Tibial artery (tissue), 4 donors: Measurements from ENCODE around the gene SPIB.
A peak's percentile ranks its signal among the peaks of the same experiment; 100 is the strongest.

Source experiments
- DNase-seq, 2 donors: peaks; one replicate each; pipeline ENCODE4 v3.0.0-alpha.2; 2019
- H3K27ac ChIP-seq, 2 donors: fragments of 200-600 bp; sonication (generic) in 1 of 2; 1 replicate in 1 of 2; 2 replicates in 1 of 2; pipeline ENCODE4 v1.5.1; 2018 to 2019; ENCODE audit warnings: mild to moderate bottlenecking in 1 of 2
- H3K27me3 ChIP-seq, 2 donors: fragments of 200-600 bp; sonication (generic) in 1 of 2; one replicate each; pipeline versions ENCODE4 v1.5.1 to v1.6.0; 2016 to 2019
- H3K36me3 ChIP-seq, 3 donors: fragments of 200-600 bp; sonication (generic) in 2 of 3; one replicate each; pipeline ENCODE4 v1.5.1; 2016 to 2019; ENCODE audit warnings: mild to moderate bottlenecking in 2 of 3
- H3K4me1 ChIP-seq, 4 donors: fragments of 200-600 bp; sonication (generic) in 2 of 4; 1 replicate in 3 of 4; 2 replicates in 1 of 4; pipeline ENCODE4 v1.5.1; 2016 to 2019
- H3K4me3 ChIP-seq, 2 donors: fragments of 200-600 bp; sonication (generic) in 1 of 2; 1 replicate in 1 of 2; 2 replicates in 1 of 2; pipeline ENCODE4 v1.5.1; 2018 to 2019; ENCODE audit warnings: mild to moderate bottlenecking in 2 of 2
- H3K9me3 ChIP-seq, 3 donors: fragments of 200-600 bp; sonication (generic) in 1 of 3; one replicate each; pipeline ENCODE4 v1.5.1; 2016 to 2019
- intact Hi-C: fragments of 100-400 bp; cut with DNase I; formaldehyde crosslinking; loops from one replicate; pipeline ENCODE4 v1.15.0; 2023; ENCODE audit warnings: low total_unique reads
- TF ChIP-seq, protein P1 (sequence below), 2 experiments: fragments of 200-600 bp in 1 of 2; fragments of 450-650 bp in 1 of 2; IDR thresholded peaks; one replicate each; pipeline ENCODE4 v1.5.1; 2017 to 2019; ENCODE audit warnings: antibody characterized with exemption in 2 of 2, mild to moderate bottlenecking in 1 of 2, moderate library complexity in 1 of 2

SPIB gene

DNA sequence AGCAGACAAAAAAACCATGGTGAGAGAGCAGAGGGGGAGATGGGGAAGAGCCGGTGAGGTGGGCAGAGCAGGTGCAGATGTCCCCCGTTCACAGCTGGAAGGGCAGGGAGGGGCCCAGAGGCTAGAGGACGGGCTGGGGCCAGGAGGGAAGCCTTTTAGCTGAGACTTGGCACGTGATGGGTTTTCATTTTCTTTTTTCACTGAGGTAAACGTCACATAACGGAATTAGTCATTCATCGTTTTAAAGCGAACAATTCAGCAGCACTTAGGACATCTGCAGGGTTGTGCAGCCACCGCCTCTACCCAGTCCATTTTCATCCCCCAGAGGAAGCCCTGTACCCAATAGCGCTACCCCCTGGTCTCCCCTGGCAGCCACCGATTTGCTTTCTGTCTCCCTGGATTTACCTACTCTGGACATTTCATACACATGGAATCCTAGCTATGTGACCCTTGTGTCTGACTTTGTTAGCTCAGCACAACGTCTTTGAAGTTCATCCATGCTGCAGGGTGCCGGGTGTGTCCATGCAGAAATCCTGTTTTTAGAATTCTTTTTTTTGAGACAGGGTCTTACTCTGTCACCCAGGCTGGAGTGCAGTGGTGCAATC, 41.5 kb downstream of the SPIB start:
- intact Hi-C loops = no loop called here
- no peak overlapping the region for H3K27ac ChIP-seq
- no peaks in the 10 kb centered on the region for H3K4me1 ChIP-seq
- peaks cover 0 to 82% of the 10 kb centered on the region in 2 donors for H3K27me3 ChIP-seq
- H3K9me3 ChIP-seq = no peaks in the 10 kb centered on the region
- TF ChIP-seq, protein P1, sequence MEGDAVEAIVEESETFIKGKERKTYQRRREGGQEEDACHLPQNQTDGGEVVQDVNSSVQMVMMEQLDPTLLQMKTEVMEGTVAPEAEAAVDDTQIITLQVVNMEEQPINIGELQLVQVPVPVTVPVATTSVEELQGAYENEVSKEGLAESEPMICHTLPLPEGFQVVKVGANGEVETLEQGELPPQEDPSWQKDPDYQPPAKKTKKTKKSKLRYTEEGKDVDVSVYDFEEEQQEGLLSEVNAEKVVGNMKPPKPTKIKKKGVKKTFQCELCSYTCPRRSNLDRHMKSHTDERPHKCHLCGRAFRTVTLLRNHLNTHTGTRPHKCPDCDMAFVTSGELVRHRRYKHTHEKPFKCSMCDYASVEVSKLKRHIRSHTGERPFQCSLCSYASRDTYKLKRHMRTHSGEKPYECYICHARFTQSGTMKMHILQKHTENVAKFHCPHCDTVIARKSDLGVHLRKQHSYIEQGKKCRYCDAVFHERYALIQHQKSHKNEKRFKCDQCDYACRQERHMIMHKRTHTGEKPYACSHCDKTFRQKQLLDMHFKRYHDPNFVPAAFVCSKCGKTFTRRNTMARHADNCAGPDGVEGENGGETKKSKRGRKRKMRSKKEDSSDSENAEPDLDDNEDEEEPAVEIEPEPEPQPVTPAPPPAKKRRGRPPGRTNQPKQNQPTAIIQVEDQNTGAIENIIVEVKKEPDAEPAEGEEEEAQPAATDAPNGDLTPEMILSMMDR (IDR thresholded peaks at IDR 0.05) = no peak
- H3K36me3 ChIP-seq = no peaks in the 10 kb centered on the region
- DNase-seq = no peak
- H3K4me3 ChIP-seq = no peak overlapping the region

DNA sequence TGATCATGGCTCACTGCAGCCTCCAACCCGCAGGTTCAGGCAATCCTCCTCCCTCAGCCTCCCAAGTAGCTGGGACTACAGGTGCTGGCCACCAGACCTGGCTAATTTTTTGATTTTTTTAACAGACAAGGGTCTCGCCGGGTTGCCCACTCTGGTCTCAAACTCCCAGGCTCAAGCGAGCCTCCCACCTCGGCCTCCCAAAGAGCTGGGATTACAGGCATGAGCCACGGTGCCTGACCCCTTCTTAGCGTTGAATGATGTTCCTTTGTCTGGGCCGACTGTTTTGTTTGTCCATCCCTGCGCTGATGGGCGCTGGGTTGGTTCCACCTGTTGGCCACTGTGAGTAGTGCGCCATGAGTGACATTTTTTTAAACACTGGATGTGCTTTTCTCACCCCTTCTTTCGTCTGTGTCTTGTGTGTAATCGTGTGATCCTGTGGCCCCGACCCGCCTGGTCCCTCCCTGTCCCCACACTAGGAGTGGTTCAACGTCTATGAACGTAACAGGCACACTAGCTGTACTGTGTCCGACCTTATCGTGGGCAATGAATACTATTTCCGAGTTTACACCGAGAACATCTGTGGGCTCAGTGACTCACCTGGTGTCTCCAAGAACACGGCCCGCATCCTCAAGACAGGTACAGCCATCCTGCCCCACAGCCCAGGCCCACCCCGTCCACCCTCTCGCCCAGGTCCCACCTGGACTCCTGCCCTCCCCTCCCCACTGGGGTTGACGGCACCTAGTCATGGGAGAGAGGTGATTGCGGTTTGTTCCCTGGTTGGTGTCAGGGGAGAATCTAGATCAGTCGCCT, 42.5 kb downstream of the SPIB start:
- Histone ChIP-seq H3K27me3 (peaks cover 0 to 88% of the 10 kb centered on the region in 2 donors), H3K4me3 (no peak overlapping the region), H3K9me3 (no peaks in the 10 kb centered on the region), H3K4me1 (no peaks in the 10 kb centered on the region), H3K36me3 (no peaks in the 10 kb centered on the region), H3K27ac (no peak overlapping the region)
- TF ChIP-seq, protein P1 (IDR thresholded peaks at IDR 0.05) = peak; percentile 58 to 66
- peak in 1 of 2 donors; percentile 58 for DNase-seq
- intact Hi-C loops = no loop called here

DNA sequence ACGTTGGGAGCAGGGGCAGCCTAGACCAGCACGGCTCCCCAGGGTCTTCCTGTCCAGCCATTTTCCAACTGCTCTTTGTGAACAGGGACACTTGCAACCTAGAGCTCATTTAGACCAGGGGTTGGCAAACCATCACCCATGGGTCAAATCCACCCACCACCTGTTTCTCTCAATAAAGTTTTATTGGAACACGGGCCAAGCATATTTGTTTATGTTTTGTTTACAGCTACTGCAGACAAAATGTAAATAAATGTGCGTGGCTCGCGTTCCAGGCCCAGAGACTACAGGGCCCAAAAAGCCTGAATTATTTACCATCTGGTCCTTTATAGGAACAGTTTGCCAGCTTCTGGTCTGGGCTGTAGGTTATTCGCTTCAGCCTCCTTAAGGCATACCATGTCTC, 44.2 kb downstream of the SPIB start:
- Histone ChIP-seq H3K4me1 (no peaks in the 10 kb centered on the region), H3K27ac (no peak overlapping the region), H3K9me3 (no peaks in the 10 kb centered on the region), H3K36me3 (no peaks in the 10 kb centered on the region), H3K4me3 (no peak overlapping the region), H3K27me3 (peaks cover 0 to 89% of the 10 kb centered on the region in 2 donors)
- no peak for DNase-seq
- TF ChIP-seq, protein P1 (IDR thresholded peaks at IDR 0.05) = no peak
- intact Hi-C loops = no loop called here

DNA sequence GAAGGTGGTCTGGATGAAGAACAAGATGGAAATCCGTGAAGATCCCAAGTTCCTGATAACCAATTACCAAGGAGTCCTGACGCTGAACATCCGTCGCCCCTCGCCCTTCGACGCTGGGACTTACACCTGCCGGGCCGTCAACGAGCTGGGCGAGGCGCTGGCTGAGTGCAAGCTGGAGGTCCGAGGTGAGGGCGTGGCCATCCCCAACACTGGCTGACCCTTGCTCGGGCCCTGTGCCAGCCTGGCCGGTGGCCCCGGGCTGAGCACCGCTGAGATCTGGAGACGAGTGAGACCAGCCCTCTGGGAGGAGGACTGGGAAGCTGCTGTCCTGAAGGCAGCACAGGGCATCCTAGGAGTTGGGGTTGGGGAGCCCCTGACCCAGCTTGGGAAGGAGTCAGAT, 45.6 kb downstream of the SPIB start:
- Histone ChIP-seq H3K36me3 (no peaks in the 10 kb centered on the region), H3K4me1 (no peaks in the 10 kb centered on the region), H3K27ac (no peak overlapping the region), H3K27me3 (peaks cover 0 to 80% of the 10 kb centered on the region in 2 donors), H3K9me3 (no peaks in the 10 kb centered on the region), H3K4me3 (no peak overlapping the region)
- intact Hi-C loops = no loop called here
- TF ChIP-seq, protein P1 (IDR thresholded peaks at IDR 0.05) = no peak
- no peak for DNase-seq

DNA sequence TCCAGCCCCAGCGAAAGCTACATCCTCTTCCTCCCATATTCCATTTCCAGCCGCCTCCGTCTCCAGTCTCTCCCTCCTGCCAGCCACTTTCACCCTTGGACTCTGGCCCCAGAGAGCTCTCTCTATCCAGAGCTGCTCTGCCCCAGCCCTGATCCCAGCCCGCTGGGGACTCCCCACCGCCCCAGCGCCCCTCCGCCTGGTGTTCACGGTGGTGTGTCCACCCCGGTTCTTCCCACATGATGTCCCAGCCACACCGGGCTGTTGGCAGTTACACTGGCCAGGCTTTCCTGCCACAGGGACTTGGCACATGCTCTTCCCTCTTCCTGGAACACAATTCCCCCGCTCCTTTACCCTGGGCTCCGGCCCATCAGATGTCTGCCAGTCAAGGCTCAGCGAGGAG, 46.3 kb downstream of the SPIB start:
- intact Hi-C loops = no loop called here
- H3K4me1 ChIP-seq = no peaks in the 10 kb centered on the region

More for the DNA sequence above, 46.3 kb downstream of the SPIB start:
- no peaks in the 10 kb centered on the region for H3K9me3 ChIP-seq
- TF ChIP-seq, protein P1 (IDR thresholded peaks at IDR 0.05) = no peak
- H3K36me3 ChIP-seq = no peaks in the 10 kb centered on the region
- no peak overlapping the region for H3K4me3 ChIP-seq
- DNase-seq = no peak
- H3K27me3 ChIP-seq = peaks cover 0 to 78% of the 10 kb centered on the region in 2 donors
- H3K27ac ChIP-seq = no peak overlapping the region
